Activated T-cell treated with anti-CD3 and anti-CD28 coated beads, Interleukin-2, amount 50 U/mL, for 1 hour (primary cell): ENCODE measurements around the gene NT5C.

Experiments used
- DNase-seq: peaks from one replicate; pipeline ENCODE4 v3.0.0-alpha.2; 2020

Gene NT5C

GRCh38 chr17:75114552-75115314 is 16.8 kb downstream of the NT5C start:
- no peak for DNase-seq

GRCh38 chr17:75113798-75114551 is 17.6 kb downstream of the NT5C start:
- DNase-seq: peak; percentile 85

- DNase-seq: no peak
These were observed 19.7 kb downstream of the NT5C start for GRCh38 chr17:75111777-75112335.

- DNase-seq: peak; percentile 44
These were observed 21.2 kb downstream of the NT5C start for GRCh38 chr17:75110234-75110937.

GRCh38 chr17:75109407-75110233 is 21.9 kb downstream of the NT5C start, which contains the start of gene ARMC7:
ARMC7 (plus strand) TSS chr17:75109969; CDS start chr17:75110289, 320 bp downstream.
- peak; percentile 94 for DNase-seq

GRCh38 chr17:75109046-75109406 is 22.5 kb downstream of the NT5C start:
- DNase-seq: peak; percentile 33

- DNase-seq: no peak
These were observed 23.3 kb downstream of the NT5C start for GRCh38 chr17:75108193-75108592.

GRCh38 chr17:75105126-75106080 is 26.1 kb downstream of the NT5C start:
- peak; percentile 39 for DNase-seq

- DNase-seq: no peak
These were observed 27.7 kb downstream of the NT5C start for GRCh38 chr17:75103601-75104554.

GRCh38 chr17:75102385-75102821 is 29.1 kb downstream of the NT5C start:
- no peak for DNase-seq

- DNase-seq: no peak
These were observed 31.5 kb downstream of the NT5C start for GRCh38 chr17:75099881-75100595.

- no peak for DNase-seq
These were observed 32.7 kb downstream of the NT5C start for GRCh38 chr17:75098861-75099260.

GRCh38 chr17:75097865-75098264 is 33.7 kb downstream of the NT5C start:
- DNase-seq: no peak

- DNase-seq: no peak
These were observed 35.4 kb downstream of the NT5C start for GRCh38 chr17:75096082-75096625.

GRCh38 chr17:75094871-75095399 is 36.6 kb downstream of the NT5C start:
- no peak for DNase-seq

- no peak for DNase-seq
These were observed 37.9 kb downstream of the NT5C start for GRCh38 chr17:75093548-75094158.

GRCh38 chr17:75091855-75092327 is 39.7 kb downstream of the NT5C start:
- DNase-seq: no peak
